GM21786 (cell line): Measurements from ENCODE around the gene ITGB2.
A peak's percentile ranks its signal among the peaks of the same experiment; 100 is the strongest.

Experiments used
- ATAC-seq: cut with Tn5 transposase; IDR thresholded peaks from one replicate; pipeline ENCODE4 v1.9.1; 2021; ENCODE audit not compliant: unreplicated experiment

The ITGB2 gene

DNA sequence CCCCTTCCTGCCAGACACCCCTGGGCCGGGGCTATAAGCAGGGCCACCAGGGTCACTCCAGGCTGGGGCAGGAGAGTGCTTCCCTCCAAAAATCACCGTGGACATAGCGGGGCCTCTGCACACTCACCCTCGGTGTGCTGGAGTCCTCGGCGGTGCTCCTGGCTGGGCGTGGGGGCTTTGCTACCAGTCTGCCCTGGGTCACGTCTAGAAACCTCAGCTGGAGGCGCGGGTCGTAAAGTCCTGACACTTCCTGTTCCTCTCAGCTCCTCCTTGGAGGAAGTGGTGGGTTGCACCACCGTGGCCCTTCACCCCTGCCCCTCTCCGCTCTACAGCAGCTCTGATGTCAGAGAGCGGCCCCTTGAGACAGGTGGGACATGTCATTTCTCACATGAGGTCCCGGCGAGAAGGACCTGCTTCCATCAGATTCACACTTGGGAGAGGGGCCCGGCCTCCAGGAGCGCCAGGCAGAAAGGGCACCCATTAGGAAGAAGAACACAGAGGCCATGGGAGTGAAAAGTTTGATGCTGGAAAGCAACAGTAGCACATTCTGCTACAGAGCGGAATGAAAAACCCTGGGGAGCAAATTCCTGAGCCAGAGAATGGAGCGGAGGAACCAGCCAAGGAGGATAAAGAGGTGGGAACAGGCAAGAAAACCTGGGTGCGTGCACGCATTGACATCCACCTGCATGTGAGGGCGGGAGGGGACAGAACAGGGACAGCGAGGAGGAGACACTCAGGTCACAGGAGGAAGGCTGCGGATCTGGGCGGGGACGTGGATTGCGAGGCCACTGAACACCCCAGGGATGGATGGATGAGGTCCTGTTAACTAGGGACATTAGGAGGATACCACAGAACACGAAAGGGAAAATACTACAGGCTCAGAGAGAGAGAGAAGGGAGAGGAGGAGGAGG is at the start of gene ITGB2:
Gene ITGB2, minus strand, starts transcription at position 206 of the 911 bp plus-strand sequence. CDS start 10,117 bp downstream, outside the sequence.
- peak; percentile 69 for ATAC-seq

DNA sequence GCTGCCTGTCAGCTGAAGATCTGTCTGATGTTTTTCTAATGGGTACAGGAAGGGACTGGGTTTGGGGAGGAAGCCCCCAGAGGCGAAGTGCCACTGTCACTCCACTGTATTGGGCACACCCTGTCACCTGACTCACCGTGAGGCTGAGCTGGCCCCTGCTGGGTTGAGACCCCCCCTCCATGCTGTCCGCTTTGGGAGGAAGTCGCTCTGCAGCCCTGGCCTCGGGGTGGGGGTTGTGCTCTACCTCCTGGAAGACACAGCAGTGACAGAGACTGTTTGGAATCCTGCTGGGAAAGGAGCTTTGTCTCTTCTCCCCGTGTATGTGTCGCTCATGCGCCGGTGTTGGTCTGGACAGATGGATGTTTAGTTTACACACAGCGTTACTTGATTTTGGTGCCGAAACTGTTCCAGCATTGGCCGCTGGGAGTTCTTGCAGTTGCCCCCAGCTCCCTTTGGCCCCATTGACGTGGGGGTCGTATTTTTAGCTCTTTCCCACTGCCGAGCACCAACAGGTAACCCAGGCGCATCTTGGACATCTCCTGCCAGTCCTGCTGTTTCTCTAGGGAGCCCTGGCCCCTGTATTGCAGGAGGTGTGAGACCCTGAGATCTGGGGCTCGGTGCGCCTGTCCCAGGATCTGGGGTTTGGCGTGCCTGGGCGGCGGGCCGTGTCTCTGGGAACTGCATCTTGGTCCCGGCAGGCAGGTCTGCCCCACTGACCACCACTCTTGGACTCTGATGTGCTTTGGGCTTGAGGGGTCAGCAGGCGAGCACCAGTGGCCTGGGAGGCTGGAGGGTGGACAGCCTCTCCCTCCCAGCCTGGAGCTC is 49.4 kb upstream of the ITGB2 start:
- ATAC-seq = no peak

DNA sequence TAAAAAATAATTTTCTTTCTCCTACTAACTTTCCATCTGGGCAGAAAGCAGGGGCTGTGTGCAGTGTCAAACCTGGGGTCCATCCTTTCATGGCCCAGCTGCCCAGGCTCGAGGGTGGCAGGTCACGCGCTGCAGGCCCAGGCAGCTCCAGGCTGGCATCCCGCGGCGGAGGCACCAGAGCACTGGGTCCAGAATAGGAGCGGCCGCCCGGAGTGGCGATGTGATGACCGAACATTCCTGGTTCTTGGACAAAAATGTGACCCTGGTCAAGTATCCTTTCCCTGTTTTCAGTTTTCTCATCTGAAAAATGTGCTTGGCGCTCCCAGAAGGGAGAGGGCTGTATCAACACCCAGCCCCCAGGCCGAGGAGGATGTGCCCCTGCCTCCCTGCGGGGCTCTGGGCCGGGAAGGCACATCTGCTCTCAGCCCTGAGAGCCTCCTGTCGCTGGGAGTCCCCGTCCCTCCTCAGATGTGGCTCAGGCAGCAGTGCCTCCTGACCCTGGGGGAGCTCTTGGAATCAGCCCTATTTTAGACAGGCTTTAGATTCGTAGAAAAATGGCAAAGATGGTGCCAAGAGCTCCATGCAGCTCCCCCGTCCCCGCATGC is 48.5 kb upstream of the ITGB2 start:
- no peak for ATAC-seq

DNA sequence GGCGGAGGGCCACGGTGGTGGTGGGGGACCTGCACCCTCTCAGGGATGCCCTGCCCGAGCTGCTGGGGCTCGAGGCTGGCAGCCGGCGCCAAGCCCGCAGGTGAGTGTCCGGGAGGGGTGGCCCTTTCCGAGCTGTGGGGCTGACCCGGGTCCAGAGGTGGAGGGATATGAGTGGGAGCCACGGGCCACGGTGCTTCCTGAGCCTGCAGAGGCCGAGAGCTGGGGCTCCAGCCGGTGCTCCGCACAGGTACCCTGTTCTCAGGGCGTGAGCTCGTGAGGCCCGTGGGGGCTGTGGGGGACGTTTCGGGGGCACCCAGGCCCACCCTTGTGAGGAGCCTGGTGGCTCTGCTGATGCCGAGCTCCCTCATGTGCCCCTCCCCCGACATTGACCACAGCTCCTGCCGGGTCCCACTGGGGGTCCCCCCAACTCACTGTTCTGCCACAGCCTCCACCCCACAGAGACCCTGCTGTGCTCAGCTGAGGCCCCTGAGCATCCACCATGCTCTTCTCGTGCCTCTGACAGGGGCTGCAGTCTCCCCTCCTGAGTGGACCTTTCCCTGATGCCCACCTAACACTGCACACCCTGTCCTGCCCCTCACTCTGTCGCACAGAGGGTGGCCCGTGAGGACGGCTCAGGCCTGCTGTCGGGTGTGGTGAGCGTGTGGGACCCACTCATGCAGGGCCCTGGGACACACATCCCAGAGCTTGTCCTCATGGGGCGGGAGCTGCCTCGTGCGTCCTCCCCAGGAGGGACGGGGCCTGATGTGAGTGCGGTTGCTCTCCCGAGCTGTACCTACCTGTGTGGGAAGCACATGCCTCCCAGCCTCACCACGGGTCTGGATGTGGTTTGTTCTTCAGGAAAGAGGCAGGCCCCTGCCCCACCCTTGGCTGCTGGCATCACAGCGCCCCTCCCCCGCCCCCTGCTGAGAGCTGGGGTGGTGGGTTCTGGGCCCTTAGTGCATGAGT is 46.7 kb upstream of the ITGB2 start:
- no peak for ATAC-seq

DNA sequence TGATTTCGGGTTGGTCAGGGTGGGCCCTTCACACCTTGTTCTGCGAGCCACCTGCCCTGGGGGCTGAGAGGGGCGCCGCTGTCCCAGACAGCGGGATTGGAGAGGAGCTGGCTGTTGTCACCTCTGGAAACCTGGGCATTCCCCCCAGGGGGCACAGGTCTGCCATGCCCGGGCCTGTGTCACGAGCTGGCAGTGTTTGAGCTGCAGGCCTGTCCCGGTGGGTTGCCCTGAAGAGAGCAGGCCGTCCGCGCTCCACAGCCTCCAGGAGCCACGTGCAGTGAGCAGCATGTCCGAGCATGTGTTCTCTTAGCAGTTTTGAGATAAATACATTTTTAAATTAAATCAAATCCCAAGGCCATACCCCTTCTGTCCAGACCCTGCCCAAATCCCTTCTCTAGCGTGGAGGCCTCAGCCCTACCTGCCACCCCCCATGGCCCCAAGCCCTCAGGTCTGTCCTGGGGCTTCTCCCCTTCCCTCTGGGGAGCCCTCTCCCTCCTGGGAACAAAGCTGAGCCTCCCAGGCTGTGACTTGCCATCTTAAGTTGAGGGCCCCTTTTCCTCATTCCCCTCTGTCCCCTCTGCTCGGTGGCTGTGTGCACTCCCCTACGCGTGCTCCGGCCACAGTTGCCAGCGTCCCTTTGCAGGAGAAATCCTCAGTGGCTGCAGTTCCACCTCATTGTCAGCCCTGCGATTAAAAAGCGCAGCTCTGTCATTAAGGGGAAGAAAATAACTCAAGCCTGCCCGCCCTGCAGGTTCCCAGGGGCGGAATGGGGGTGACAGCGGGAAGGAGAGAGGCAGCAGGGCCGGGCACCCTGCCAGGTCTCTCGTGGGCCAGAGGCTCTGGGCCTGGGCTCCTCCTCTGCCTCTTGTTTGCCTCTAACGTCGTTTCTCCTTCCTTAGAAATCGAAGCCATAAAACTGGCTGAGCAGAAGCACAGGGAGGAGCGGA is 45.7 kb upstream of the ITGB2 start:
- ATAC-seq = no peak

DNA sequence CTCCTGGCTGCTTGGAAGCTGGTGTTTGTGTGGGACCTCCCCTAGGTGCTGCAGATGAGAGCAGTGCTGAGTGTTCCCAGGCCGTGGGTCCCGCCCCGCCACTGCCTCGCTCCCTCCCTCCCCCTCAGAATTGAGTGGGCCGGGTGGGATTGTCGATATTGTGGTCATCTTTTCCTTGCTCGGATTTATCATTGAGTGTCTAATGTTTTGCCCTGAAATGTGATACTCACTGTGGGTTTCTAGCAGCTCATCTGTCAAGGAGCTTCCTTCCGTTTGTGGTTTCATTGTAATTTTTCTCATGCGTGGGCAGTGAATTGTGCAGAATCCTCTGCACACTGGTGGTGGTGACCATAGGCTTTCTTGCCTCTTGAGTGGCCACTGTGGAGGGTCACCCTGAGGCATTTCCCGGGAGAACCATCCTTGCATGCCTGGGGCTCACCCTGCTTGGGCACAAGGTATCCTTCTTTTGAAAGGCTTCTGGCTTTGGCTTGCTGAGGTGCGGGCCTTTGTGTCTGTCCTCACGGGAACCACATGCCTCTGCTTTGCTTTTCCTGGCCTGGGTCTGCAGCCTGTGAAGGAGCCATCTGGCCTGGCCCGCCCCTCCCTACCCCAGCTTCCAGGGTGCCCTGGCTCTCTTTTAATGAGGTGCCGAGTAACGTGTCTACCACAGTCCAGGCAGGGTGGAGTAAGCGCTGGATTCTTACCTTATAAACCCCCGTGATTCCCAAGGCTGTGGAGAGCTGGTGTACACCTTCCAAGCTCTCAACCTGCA is 44.7 kb upstream of the ITGB2 start:
- ATAC-seq = no peak

DNA sequence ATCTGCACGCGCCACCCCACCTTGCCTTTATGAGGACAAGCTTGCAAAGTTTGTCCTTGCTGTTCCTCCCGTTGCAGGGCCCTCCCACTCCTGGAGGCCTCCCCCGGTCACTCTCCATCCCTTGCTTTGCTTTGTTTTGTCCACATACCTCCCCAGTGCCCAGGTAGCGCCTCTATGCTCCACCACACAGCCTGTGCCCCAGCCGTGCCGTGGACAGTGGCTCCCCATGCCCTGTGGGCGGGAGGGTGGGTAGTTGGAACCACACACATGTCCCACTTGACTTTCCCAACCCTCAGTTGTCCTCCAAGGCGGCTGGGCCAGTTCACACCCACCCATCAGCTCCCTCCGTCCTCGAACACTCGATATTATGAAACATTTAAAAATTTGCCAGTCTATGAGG is 43.7 kb upstream of the ITGB2 start:
- no peak for ATAC-seq

DNA sequence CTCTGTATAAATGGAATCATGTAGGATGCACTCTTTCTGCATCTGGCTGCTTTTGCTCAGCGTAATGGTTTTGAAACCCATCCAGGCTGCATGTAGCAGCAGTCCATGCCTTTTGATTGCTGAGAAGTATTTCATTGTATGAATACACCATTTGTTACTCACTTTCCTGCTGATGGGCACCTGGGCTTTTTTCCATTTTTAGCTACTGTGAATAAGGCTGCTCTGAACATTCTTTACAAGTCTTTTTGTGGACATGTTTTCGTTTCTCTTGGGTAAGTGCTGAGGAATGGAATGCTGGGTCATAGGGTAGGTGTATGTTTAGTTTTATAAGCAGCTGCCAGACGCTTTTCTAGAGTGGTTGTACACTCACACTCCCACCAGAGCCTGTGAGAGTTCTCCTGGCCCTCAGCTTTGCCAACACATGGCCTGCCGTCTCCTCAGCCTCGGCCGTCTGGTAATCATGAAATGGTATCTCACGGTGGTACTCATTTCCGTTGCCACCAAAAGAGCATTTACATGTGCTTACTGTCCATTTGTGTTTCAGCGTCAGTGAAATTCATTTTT is 41.8 kb upstream of the ITGB2 start:
- ATAC-seq = no peak

DNA sequence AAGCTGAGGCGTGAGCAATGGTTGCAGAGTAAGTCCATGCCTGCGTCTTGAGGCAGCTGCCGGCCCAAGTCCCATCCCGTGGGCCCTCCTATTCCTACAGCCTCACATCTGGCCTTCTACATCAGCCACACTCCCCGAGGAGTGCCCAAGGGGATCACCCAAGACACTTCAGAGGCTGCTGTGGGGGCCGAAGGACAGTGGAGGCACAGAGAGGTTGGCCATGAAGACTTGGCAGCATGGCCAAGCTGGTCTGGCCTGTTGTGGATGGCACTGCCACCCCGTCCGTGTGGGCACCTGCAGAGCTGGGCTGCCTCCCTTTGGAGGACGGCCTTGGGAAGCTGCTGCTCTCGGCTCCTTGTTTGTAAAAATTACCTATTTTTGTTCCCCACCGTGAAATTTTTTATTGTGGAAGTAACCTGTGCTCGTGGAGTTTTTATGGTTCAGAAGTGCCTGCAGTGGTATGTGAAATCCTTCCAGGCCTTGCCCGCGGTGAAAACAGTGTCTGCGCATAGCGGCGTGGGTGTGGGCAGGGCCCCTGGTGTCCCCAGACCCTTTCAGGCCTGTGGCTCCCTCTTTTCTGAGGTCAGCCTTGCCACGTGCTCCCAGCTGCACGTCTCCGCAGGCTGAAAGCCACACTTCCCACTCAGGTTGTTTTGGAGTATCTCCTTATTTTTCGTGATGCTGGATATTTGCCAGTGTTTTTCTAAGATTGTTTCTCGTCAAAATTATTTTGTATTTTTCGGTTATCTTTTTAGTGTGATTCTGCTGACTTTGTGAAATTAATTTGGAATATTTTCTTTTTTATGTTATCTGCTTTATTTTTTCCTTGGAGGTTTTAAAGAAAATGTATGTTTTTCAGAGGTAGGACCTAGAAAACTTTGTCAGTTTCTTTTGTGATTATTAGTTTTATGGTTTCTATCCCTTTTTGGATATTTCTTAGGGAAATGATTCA is 39.7 kb upstream of the ITGB2 start:
- ATAC-seq = no peak

DNA sequence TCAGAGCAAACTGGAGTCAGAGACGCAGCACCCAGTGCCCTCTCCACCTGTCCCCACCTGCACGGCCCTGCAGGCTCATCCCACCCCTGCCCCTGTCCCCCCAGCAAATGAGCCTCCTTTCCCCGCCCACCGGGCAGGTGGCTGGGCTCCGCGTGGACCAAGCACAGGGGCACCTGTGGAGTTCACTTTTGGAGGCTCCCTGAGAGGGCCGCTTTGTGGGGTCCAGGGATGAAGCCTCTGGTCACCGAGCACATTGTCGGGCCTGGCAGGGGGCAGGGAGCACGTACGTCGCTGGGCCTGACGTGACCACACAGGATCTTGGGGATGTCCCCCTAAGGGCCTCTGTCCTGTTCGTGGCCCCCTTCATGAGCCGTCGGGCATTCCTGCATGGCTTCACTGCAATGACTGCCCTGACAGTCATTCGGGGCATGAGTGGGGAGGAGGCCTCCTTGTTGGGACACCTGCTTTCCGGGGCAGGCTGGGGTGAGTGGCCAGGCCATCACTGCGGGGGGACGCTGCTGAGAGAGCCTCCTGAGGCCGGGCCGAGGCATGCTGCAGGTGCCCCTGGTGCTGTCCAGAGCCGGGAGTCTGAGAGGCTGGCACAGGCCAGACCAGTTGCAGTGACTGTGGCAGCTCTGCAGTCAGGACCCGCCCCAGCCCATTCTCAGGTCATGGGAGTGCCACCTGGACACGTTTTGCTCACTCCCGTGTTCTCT is 38.8 kb upstream of the ITGB2 start:
- ATAC-seq = no peak

DNA sequence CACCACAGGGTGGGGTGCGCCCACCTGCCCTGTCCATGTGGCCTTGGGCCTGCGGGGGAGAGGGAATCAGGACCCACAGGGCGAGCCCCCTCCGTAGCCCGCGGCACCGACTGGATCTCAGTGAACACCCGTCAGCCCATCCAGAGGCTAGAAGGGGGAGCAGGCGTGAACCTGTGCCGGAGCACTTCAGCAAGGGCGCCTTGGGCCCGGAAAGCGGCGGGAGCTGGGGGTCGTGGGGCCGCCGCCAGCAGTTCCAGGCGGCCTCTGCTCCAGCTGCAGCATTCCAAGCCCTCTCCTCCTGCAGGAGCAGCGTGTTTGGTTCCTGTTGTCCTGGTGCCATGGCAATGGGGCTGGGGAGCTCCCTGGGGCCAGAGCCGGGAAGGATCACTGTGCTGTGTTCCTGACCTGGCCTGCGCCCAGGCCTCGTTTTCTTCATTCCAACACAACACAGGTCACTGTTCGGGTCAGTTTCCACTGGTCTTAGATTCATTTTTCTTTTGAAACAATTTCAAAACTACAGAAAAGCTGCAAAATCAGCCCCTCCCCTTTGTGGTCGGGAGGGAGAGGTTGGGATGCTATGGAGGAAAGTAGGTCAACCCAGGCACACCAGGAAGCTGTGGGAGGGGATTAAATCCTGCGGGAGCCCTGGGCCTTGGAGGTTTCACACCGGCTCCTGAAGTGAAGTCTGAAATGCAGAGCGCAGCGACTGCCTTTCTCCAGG is 37.9 kb upstream of the ITGB2 start:
- ATAC-seq = no peak

DNA sequence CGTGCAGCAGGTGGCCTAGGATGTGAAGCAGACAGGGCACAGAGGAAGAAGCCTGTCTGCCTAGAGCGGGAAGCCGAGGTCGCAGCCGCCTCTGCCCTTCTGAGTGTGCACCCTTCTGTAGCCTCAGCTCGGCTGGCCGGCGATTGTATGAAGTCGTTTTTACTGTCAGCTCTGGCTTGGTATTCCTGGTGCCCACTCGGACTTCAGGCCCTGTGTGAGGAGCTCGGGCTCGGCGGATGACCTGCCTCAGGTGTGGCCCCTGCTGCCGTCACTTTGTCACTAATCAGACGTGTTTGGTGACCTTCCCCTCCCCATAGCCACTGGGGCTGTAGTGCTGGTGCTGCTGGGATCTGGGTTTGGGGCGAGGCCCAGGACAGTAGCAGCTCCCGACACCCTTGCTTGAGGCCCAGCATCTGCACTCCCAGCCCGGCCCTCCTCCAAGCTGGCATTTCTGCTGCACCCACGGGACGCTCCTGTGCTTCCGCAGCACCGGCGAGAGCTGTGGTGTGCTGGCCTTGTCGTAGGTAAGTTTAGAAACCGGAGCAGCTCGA is 37.3 kb upstream of the ITGB2 start:
- ATAC-seq = no peak

DNA sequence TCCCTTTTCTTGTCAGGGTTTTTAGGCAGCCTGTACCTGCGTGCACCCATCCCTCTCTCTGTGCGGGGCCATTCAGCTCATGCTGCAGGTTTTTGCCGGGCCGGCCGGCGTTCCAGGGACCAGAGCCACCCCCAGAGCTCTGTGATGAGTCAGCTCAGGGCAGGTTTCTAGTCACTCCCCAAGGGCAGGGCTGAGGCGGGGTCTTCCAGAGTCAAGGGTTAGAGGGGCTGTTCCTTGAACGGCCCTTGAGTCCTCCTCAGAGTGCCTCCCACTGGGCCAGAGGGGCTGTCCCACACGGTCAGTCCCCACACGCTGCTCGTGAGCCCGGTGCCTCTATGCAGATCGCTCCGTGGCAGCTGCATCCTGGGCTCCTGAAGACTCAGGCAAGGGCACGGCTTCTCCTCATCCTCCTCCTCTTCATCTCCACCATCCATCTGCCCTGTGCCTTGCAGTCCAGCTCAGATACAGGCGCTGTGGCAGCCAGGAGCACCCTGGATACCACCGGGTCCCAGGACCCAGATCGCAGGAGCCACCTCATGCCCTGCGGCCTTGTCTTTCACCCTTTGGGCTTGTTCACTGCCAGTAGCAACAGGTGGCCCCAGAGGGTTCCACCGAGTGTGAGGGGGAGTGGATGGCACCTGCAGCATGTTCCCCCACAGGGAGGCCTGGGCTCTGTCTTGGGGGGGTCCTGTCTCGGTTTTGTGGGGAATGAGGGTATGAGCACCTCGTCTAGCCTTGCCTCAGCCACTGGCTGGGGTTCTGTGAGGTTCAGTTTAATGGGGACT is 36.5 kb upstream of the ITGB2 start:
- no peak for ATAC-seq

DNA sequence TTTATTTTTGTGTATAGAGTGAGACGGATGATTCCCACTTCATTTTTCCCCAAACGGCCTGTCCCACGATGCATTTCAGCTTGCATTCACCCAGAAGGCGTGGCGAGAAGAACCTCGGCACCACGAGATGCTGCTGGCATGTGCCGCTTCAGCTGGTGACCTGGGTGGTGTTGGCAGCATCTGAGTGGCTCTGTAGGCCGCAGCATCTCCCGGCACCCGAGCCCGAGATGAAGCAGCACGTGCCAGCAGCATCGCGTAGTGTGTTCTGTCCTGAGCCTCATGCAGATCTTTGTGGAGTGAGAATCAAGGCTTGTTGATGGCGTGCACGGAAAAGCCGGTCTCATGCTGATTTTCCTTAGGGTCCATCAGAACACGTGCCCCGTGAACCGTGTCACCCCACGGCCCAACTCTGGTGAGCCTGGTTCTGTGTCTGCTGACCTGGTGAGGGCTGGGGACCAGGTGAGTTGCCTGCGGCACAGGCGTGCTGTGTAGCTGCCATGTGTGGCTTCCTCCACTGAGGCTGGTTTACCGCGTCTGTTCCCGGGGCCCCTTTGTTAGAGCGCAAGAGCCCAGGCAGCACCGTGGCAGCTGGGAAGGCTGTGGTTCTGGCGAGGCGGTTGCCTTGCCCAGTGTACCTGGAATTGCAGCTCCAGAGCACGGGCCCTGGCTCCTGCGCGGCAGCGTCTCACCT is 35.8 kb upstream of the ITGB2 start:
- no peak for ATAC-seq
